HL-60 (cell line): Measurements from ENCODE around the gene C11orf97.

Experiments
- DNase-seq, 2 experiments: peaks; one replicate each; pipeline ENCODE4 v3.0.0-alpha.2; 2010 to 2020; ENCODE audit warnings: low read depth in 1 of 2, low spot score in 1 of 2
- H3K27ac ChIP-seq: fragments of 250-450 bp; sonication (Bioruptor Pico); replicated peaks from 2 replicates; pipeline ENCODE4 v1.5.1; 2020; ENCODE audit warnings: mild to moderate bottlenecking, moderate library complexity
- H3K27me3 ChIP-seq: fragments of 250-450 bp; sonication (Bioruptor Pico); 2 replicates; pipeline ENCODE4 v1.5.1; 2021; ENCODE audit warnings: mild to moderate bottlenecking, moderate library complexity; ENCODE audit not compliant: insufficient read depth, poor library complexity, severe bottlenecking
- H3K4me3 ChIP-seq: replicated peaks from 2 replicates; pipeline ENCODE4 v1.5.1; 2011; ENCODE audit warnings: mild to moderate bottlenecking, control low read depth, low read length; ENCODE audit not compliant: insufficient read depth
- CTCF ChIP-seq: IDR thresholded peaks from one replicate; pipeline ENCODE4 v1.5.1; 2011; ENCODE audit warnings: low read length, control low read depth, inconsistent platforms; ENCODE audit not compliant: insufficient read depth
- GABPA ChIP-seq: IDR thresholded peaks from 2 replicates; pipeline ENCODE4 v1.6.1; 2012; ENCODE audit warnings: low read depth
- POLR2AphosphoS5 ChIP-seq: IDR thresholded peaks from 2 replicates; pipeline ENCODE4 v1.6.1; 2012; ENCODE audit warnings: low read depth
- REST ChIP-seq: IDR thresholded peaks from 2 replicates; pipeline ENCODE4 v1.6.1; 2012; ENCODE audit warnings: low read depth; ENCODE audit not compliant: insufficient replicate concordance
- SPI1 ChIP-seq: IDR thresholded peaks from 2 replicates; pipeline ENCODE4 v1.6.1; 2012; ENCODE audit warnings: low read depth, mild to moderate bottlenecking, borderline replicate concordance

The C11orf97 gene

GRCh38 chr11:94557421-94557820 is 45.2 kb downstream of the C11orf97 start:
- DNase-seq: no peak
- H3K4me3 ChIP-seq: no peak overlapping the region
- no peaks in the 10 kb centered on the region for H3K27me3 ChIP-seq
- H3K27ac ChIP-seq: peak overlapping the region; percentile 90
- no peak for TF ChIP-seq POLR2AphosphoS5
- TF ChIP-seq REST: no peak
- no peak for TF ChIP-seq GABPA
- no peak for TF ChIP-seq CTCF
- TF ChIP-seq SPI1: no peak

GRCh38 chr11:94557992-94558391 is 45.7 kb downstream of the C11orf97 start:
- no peak for DNase-seq
- peak overlapping the region; percentile 90 for H3K27ac ChIP-seq
- H3K4me3 ChIP-seq: no peak overlapping the region
- TF ChIP-seq GABPA (no peak), POLR2AphosphoS5 (no peak), CTCF (no peak), SPI1 (no peak), REST (no peak)
- H3K27me3 ChIP-seq: no peaks in the 10 kb centered on the region

- DNase-seq: peak in 1 of 2 experiments; percentile 90
- Histone ChIP-seq H3K4me3 (no peak overlapping the region), H3K27me3 (no peaks in the 10 kb centered on the region), H3K27ac (peak overlapping the region; percentile 90)
- peak; percentile 53; the same call in 1 of the 2 replicates for TF ChIP-seq SPI1
- peak; percentile 67 for TF ChIP-seq POLR2AphosphoS5
- no peak for TF ChIP-seq CTCF
Observed at GRCh38 chr11:94558468-94558867, 46.2 kb downstream of the C11orf97 start.

- H3K27me3 ChIP-seq: no peaks in the 10 kb centered on the region
- H3K4me3 ChIP-seq: no peak overlapping the region
- TF ChIP-seq REST (no peak), GABPA (no peak), POLR2AphosphoS5 (no peak), CTCF (no peak), SPI1 (no peak)
- DNase-seq: no peak
- H3K27ac ChIP-seq: peak overlapping the region; percentile 90
Observed at GRCh38 chr11:94558932-94559331, 46.7 kb downstream of the C11orf97 start.
